Glomerular visceral epithelial cell (primary cell): ENCODE measurements around the gene TRERF1.
A peak's percentile ranks its signal among the peaks of the same experiment; 100 is the strongest.
"Not testable (repeated sequence)": the region's sequence is repeated elsewhere in the genome, so short reads cannot be mapped to it uniquely, and the experiment has no call there.

Source experiments
- DNase-seq: peaks from one replicate; pipeline ENCODE4 v3.0.0-alpha.2; 2016; ENCODE audit errors: extremely low spot score

The TRERF1 gene

GRCh38 chr6:42451333-42452170 lies at the start of gene TRERF1:
Gene TRERF1 (minus strand): TSS chr6:42451926. CDS start chr6:42269590, 182,336 bp downstream.
- peak; percentile 61 for DNase-seq

- no peak for DNase-seq
Measured at GRCh38 chr6:42498473-42499128, 46.9 kb upstream of the TRERF1 start.

- DNase-seq: no peak
Measured at GRCh38 chr6:42493914-42494539, 42.3 kb upstream of the TRERF1 start.

- no peak for DNase-seq
Measured at GRCh38 chr6:42488129-42488528, 36.4 kb upstream of the TRERF1 start.

GRCh38 chr6:42484261-42484660 lies 32.5 kb upstream of the TRERF1 start:
- DNase-seq: no peak

- DNase-seq: no peak
Measured at GRCh38 chr6:42482174-42482573, 30.4 kb upstream of the TRERF1 start.

GRCh38 chr6:42471714-42472113 lies 20.0 kb upstream of the TRERF1 start:
- no peak for DNase-seq

- DNase-seq: no peak
Measured at GRCh38 chr6:42471142-42471541, 19.4 kb upstream of the TRERF1 start.

- DNase-seq: no peak
Measured at GRCh38 chr6:42468273-42468672, 16.5 kb upstream of the TRERF1 start.

- no peak for DNase-seq
Measured at GRCh38 chr6:42467651-42468050, 15.9 kb upstream of the TRERF1 start.

GRCh38 chr6:42466470-42466869 lies 14.7 kb upstream of the TRERF1 start:
- not testable (repeated sequence) for DNase-seq

- no peak for DNase-seq
Measured at GRCh38 chr6:42462474-42462972, 10.8 kb upstream of the TRERF1 start.

GRCh38 chr6:42460883-42461282 lies 9.2 kb upstream of the TRERF1 start:
- no peak for DNase-seq

- no peak for DNase-seq
Measured at GRCh38 chr6:42459888-42460287, 8.2 kb upstream of the TRERF1 start.

GRCh38 chr6:42454428-42454791 lies 2.7 kb upstream of the TRERF1 start:
- no peak for DNase-seq

- DNase-seq: no peak
Measured at GRCh38 chr6:42453654-42454427, 2.1 kb upstream of the TRERF1 start.

- peak; percentile 85 for DNase-seq
Measured at GRCh38 chr6:42453031-42453653, 1.4 kb upstream of the TRERF1 start.

GRCh38 chr6:42452171-42453030 lies 675 bp upstream of the TRERF1 start:
- peak; percentile 75 for DNase-seq

GRCh38 chr6:42450477-42451332 lies 1.0 kb downstream of the TRERF1 start:
- DNase-seq: no peak
